NCI-H187 (cell line): ENCODE results near the gene MTOR.
A peak's percentile ranks its signal among the peaks of the same experiment; 100 is the strongest.
"Not testable (repeated sequence)": the region's sequence is repeated elsewhere in the genome, so short reads cannot be mapped to it uniquely, and the experiment has no call there.

Source experiments
- DNase-seq, 2 experiments: peaks; one replicate each; lab custom pipeline; 2025; lab: John Stamatoyannopoulos, UW

Gene MTOR

DNA sequence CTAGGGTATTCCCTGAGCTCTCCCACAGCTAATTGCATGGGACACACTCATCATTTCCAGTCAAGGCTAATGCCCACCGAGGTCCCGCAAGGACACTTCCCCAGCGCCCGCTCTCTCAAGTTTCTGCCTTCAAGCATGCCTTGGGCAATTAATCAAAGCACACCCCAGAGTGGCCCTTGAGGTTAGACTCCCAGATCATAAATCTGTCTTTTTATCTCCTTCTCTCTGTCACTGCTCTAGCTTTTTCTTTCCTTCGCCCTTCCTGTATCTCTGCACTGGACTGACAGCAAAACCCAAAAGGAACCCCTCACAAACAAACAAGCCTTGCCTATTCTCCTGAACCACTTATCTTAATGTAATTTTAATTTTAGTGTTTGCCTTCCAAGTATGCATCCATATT, 154.8 kb downstream of the MTOR start:
- DNase-seq = no peak

DNA sequence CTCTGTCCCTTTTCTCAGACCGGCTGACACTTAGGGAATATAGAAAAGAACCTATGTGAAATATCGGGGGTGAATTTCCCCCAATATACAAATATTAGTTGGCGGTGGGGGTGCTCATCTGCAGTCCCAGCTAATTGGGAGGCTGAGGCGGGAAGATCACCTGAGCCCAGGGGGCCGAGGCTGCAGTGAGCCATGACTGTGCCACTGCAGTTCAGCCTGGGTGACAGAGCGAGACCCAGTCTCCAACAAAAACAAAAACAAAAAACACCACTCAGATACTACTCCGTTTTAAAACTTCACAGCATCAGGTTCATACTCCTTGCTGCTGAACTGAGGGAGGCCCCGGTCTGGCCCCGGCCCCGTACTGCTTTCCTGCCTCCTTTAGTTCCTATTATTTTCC, 156.8 kb downstream of the MTOR start:
- DNase-seq = no peak

DNA sequence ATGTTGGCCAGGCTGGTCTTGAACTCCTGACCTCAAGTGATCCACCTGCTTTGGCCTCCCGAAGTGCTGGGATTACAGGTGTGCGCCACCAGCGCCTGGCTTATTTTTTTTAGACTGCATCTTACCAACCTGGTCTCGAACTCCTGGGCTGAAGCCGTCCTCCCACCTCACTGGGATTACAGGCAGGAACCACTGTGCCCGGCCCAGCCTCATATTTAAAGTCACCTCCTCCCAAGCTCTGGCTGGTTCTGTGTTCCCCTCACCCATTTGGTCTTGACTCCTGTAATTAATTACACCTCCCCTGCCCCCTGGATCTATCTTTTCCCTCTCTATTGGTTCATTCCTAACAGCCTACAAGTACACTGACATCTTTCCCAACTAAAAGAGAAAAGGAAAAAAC, 161.0 kb downstream of the MTOR start:
- DNase-seq = no peak

DNA sequence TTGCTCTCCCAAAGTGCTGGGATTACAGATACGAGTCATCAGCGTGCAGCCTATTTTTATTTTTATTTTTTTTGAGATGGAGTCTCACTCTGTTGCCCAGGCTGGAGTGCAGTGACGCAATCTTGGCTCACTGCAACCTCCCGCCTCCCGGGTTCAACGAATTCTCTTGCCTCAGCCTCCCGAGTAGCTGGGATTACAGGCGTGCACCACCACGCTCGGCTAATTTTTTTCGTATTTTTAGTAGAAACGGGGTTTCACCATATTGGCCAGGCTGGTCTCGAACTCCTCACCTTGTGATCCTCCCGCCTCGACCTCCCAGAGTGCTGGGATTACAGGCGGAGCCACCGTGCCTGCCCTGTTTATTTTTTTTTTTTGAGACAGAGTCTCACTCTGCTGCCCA, 161.5 kb downstream of the MTOR start:
- not testable (repeated sequence) for DNase-seq

DNA sequence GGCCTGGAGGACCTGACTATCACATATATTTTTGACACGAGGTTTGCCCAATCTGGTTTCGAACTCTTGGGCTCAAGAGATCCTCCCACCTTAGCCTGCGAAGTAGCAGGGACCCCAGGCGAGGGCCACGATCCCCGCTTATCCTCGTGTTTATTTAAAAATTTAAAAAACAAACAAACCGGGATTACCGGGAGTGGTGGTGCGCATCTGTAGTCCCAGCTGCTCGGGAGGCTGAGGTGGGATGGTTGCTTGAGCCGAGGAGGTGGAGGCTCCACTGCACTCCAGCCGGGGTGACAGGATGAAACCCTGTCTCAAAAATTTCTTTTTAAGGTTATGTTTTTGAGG, 162.2 kb downstream of the MTOR start:
- DNase-seq = no peak

DNA sequence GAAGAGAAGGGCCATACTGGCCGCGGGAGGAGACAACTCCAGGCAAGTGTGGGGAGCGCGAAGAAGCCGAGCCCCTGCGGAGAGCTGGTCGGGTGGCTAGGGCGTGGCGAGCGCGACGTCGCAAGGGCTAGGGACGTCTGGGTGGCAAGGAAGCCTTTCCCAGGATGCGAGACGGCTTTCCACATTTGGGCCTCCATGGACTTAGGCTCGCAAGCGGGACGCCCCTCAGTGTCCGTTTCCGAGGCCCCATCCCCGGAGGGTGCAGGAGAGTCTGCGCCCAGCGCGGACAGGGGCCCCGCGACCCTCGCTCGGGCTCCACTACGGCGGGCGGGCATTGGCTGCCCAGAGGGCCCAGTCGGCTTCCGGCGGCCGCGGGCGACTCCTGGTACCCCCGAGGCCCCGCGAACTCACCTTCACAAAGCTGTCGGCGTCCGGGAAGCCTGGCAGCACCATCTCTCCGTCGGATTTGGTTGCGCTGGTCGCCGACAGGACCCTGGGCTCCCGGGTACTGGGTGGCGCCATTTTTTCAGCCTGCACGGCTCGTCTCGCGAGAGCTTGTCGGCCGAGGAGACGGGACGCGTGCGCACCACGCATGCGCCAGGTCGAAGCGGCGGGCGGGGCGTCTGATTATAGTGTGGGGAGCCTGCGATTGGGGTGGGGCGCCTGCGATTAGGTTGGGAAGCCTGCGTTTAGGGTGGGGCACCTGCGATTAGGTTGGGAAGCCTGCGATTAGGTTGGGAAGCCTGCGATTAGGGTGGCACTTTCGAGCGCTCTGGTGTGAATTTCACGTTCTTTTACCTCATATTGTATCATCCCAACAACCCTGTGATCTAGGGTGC, 162.8 kb downstream of the MTOR start, which contains the start of gene EXOSC10:
TSS of gene EXOSC10 (minus strand) at position 560 of the 839 bp plus-strand sequence. CDS start at position 522, 38 bp downstream.
- DNase-seq = peak; percentile 82 to 86

DNA sequence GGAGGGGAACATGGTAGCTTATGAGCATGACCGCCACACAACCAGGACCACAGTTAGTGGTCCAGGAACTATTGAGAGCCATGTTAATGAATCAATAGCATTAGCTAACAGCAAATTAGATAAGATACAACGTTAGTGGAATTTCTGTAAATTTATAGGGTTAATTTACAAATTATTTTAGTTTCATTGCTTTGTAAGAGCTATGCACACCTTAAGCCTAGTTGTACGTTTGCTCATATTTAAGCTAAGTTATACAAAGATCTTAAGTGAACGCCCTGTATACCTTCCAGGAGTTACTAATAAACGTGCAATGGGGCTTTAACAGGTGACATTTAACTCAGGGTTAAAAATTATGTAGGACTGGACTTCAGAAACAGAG, 163.4 kb downstream of the MTOR start:
- DNase-seq = no peak

DNA sequence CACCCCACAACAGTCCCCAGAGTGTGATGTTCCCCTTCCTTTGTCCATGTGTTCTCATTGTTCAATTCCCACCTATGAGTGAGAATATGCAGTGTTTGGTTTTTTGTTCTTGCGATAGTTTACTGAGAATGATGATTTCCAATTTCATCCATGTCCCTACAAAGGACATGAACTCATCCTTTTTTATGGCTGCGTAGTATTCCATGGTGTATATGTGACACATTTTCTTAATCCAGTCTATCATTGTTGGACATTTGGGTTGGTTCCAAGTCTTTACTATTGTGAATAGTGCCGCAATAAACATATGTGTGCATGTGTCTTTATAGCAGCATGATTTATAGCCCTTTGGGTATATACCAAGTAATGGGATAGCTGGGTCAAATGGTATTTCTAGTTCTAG, 178.6 kb downstream of the MTOR start:
- not testable (repeated sequence) for DNase-seq

DNA sequence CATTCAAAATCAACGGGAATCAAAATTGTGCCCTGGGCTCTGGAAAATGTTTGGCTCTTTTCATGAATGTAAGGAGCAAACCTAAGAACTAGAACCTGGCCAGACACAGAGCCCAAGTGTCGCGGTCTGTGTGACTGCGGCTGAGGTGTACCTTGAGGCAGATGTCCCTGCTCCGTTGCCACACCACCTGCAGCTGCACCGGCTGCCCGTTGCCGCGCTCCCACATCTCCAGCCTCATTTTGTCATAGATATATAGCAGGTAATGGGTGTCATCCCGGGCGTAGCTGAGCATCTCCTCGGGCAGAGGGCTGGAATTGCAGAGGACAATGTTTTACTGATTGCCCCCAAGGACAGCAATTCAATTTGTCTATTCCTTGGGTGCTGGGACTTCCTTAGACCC, 181.4 kb downstream of the MTOR start:
- no peak for DNase-seq

DNA sequence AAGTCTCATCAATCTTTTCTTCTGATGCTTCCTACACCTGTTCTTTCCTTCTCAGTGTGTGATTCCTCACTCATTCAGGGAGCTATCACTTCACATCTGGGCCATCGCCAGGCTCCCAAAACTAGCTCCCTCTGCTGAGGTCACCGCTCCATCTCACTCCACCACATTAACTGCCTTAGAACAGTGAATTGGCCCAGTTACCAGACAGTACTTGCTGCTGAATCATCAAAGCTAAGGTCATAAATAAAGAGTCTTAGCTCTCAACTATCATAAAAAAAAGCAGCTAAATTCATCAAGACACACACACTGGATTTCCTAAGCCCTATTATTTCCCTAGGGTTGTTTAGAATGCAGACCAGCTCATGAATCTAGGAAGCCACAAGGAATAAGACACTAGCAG, 183.7 kb downstream of the MTOR start:
- no peak for DNase-seq

DNA sequence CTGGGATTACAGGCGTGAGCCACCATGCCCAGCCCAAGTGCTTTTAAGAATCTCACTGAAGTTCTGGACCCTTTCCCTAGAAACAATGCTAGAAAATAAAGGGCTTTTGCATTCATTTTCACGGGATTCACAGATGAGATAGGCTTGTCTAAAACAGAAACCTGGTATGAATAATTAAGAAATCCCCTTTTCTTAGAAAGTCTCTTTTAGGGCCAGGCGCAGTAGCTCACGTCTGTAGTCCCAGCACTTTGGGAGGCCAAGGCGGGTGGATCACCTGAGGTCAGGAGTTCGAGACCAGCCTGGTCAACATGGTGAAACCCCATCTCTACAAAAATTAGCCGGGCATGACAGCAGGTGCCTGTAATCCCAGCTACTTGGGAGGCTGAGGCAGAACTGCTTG, 189.0 kb downstream of the MTOR start:
- not testable (repeated sequence) for DNase-seq

DNA sequence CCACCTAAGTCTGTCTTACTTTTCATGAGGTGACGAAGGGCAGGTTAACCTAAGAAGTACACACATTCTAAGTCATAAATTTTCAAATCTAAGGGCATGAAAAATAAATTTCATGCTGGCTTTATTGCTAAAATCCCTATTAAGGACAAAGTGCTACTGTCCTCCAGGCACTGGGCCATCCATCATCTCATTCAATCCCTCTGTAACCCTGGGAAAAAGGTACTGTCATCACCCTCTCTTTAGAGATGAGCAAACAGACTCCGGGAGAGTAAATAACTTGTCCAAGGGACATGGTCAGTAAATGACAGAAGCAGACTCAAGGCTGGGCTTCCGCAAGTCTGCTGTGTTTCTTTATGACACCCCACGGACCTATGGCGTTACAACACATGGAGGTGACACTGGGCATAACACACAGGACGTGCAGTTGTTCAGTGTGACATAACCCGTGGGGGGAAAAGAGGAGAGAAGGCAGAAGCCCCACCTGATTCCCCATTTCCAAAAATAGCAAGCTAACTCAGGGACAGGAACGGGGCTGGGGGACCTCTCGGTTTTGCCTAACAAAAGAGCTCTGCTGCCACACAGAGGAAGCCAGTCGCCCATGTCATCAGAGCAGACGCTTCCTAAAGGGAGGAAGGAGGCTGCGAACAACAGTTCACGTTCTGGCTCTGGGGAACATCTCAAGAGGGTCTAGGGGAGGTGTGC, 190.0 kb downstream of the MTOR start:
- peak; percentile 44 to 56 for DNase-seq

DNA sequence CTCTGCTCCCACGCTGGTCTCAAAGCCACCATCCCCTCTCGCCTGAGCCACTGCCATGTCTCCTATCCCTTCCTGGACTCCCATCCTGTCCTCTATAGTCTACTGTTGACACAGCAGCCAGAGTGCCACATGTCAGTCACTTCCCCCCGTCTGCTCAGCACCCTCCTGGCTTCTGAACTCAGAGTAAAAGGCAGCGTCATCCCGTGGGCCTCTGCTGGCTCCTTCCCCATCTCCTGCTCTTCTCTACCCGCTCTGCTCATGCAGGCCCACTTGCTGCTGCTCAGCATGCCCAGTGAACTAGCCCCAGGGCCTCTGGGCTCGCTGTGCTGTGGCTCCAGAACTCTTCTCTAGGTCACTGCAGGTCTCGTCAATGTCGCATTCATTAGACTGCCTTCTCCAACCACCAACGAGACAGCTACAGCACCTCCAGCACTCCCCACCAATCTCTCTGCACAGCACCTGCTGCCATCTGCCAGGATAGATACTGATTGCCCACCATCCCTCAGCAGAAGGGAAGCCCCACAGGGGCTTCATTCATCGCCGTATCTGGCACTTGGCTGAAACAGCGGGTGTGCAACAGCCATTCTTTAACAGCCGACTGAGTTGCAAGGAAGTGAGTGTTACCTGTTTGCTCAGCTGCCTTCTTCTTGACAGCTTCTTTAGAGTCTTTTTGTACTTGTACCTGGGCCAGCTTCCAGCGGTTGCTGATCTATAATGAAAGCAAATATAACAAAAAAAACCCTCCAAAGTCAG, 190.7 kb downstream of the MTOR start:
- DNase-seq = peak; percentile 31 to 53

DNA sequence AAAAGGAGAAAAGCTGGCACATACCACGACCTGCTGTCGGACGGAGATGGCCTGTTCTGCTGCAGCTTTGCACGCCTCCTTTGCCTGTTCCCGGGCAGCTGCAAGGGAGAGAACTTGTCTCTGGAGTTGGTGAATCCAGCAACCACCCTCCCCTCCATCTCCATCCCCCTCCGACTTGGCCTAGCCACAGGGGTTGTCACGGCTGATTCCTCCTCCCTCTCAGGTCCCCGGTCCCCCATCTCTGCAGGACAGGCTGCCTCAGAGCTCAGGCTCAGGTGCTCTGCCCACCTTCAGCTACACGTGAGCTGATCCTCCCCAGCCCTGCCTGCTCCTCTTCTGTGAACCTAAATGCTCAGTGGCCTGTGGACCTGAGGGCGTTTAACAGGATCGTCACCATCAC, 191.5 kb downstream of the MTOR start:
- no peak for DNase-seq

DNA sequence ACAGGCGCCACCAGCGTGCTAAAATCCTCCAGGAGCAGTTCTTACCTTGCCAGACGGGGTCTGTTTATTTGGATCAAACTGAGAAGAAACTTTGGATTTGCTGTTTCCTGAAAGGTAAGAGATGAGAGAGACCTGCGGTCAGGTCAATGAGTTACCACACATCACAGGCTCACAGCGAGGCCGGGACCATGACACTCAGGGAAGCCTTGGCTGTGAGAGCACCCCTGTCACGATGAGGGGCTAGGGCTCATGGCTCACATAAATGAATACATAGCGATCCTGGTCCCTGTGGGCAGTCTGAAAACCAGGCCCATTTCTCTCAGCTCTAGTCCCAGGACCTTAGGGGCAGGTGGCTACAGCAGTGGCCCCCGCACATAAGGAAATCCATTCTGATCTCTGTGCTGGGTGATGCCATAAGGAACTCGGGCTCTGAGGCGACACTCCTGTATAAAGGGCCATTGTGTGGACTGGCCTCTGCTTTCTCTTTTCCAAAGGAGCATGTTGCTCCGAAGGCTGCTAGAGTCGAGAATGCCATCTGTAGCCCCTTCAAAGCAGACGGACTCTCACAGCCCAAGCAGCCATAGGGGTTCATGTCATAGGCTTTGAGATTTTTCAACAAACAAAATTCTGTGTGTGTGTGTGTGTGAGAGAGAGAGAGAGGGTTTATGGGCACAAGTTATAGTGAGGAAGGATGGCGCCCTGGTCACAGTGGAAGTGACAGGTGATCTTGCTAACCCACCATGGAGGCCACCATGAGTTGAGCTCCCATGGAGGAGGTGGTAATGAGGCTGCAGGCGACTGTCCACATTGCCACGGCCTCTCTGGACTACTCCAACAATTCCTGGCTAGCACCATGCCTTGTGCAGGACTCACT, 193.5 kb downstream of the MTOR start:
- DNase-seq = no peak

DNA sequence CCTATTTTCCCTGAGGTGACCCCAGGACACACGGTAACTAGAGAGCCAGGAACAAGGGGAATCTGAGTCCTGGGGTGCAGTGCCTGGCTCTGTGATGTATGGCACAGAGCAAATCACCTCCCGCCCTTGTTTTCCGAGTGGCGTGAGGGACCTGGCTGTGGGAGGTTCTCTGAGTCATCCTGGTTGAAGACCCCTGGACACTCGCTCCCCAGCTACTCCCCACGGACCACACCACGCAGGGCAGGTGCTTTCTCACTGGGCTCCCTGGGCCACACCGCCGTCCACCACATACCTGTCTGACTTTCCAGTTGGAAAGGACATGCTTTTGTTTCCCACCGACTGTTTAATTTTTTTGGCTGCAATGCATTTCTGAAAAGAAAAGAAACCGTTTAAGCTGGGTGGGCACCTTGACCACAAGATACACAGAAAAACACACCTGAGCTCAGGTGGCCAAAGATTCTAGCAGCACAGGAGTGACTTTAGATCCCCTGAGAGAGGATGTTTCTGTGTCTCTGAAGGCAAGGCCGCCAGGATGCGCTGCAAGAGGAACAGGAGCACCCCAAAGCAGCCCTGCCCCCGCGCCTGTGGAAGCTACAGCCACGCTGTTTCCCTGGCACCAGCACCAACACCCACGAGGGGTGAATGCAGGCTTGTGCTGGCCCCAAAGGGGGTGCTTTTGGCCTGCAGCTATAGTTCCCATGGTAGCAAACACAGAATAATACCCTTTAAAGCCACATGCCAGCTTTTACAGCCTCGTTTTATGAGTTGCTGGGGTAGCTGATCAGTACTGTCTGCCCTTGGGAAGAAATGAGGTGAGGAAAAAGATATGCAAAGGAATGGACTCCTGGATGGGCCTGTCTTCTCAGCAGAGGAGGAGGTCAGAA, 194.4 kb downstream of the MTOR start:
- DNase-seq = no peak

DNA sequence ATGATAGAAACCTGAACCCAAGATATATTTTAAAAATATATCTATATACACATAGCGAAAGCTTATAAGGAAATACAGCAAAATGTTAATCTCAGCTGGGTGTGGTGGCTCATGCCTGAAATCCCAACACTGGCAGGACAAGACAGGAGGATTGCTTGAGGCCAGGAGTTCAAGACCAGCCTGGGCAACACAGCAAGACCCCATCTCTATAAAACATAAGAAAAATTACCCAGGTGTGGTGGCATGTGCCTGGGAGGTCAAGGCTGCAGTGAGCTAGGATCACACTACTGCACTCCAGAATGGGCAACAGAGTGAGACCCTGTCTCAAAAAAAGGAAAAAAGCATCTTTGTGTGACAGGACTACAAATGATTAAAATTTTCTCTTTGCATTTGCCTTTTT, 196.6 kb downstream of the MTOR start:
- DNase-seq = no peak

DNA sequence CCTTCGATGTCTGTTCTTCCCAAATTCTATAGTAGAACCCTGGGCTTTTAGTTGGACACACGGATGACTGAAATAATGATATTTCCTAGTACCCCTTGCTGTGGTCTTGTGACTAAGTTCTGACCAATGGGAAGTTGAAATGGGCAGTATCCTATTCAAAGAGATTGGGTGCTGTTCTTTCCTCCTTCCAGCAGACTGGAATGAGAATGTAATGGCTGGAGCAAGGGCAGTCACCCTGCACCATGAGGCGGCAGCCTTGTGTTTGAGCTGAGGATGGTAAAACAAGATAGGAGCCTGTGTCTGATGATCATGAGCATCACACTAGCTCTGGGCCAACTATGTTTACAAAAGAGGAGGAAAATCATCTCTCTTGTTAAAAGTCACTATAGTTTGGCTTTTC, 197.4 kb downstream of the MTOR start:
- DNase-seq = no peak

DNA sequence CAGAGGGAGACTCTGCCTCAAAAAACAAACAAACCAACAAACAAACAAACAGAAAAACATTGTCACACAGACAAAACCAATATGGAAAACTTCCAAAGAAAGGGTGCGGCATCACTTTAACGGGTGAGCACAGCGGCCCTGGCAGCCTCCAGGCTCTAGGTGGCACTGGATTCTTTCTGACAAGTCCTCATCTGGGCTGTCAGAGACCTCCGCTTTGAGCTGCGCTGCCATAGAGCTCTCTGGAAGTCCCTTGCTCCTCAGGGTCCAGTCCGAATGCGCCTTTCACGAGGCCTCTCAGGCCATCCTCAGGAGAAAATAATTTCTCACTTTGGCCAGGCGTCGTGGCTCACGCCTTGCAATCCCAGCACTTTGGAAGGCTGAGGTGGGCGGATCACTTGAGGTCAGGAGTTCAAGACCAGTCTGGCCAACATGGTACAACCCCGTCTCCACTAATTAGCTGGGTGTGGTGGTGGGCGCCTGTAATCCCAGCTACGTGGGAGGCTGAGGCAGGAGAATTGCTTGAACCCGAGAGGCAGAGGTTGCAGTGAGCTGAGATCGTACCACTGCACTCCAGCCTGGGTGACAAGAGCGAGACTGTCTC, 198.3 kb downstream of the MTOR start:
- not testable (repeated sequence) for DNase-seq

DNA sequence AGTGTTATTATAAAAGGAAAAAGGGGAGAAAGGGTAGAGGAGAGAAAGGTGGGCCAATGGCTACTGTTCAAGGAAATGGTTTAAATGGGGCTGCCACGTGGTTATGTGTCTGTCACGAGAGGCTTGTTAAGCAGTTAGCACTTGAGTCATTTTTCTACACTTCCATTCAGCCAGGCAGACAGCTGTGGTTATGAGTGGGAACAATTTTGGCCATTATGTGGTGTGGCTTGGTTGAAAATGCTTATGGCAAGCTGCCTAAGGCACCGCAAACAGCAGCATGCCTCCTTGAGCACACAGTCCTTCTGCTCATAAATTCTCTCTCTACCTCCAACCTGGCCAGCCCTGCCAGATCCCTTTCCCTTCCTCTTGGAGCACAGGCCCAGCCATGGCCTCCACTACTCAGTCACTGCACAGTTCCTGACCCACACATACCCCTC, 199.4 kb downstream of the MTOR start:
- DNase-seq = peak; percentile 57 to 65
